ENCODE data around the gene HCN2. TPM values are rescaled to one million over a fixed set of nuclear protein-coding genes. Genes with fewer than 3 reads are reported as not detected.

The HCN2 gene
- total and polyA plus RNA-seq, 2 of the 13 experiments (the other 11 are each of a cell fraction or from before 2014, with no cell fraction given) = 0.01 TPM; not detected in 1

- no peak for TF ChIP-seq HMGXB3 (CRISPR knock-in tag; IDR thresholded peaks at IDR 0.05; ENCODE audit: borderline replicate concordance)
- no peak for TF ChIP-seq ZNF543 (CRISPR knock-in tag; IDR thresholded peaks at IDR 0.05)
- TF ChIP-seq JDP2 (CRISPR knock-in tag; IDR thresholded peaks at IDR 0.05; ENCODE audit: borderline replicate concordance) = no peak
- TF ChIP-seq ZFX (CRISPR knock-in tag; IDR thresholded peaks at IDR 0.05; ENCODE audit: low read depth) = no peak; the same call in 1 of the 2 replicates
- no peak; the same call in 1 of the 2 replicates for TF ChIP-seq ZNF766 (CRISPR knock-in tag; IDR thresholded peaks at IDR 0.05; ENCODE audit: borderline replicate concordance)
- no peak; the same call in 1 of the 2 replicates for TF ChIP-seq HIC2 (CRISPR knock-in tag; IDR thresholded peaks at IDR 0.05; ENCODE audit: low read depth)
- TF ChIP-seq SOX13 (IDR thresholded peaks at IDR 0.05) = no peak
- TF ChIP-seq SOX13 (CRISPR knock-in tag; conservative IDR thresholded peaks at IDR 0.05 in 1 of 2, IDR thresholded peaks at IDR 0.05 in 1 of 2) = 0 out of 4 replicates have a peak, but pooled peaks of 1 of the 2 experiments have one; percentile 16
- TF ChIP-seq RFXAP (CRISPR knock-in tag; IDR thresholded peaks at IDR 0.05; ENCODE audit: borderline replicate concordance) = no peak
- 0 out of 2 replicates have a peak, but pooled peaks have one; percentile 16 for TF ChIP-seq ZIK1 (CRISPR knock-in tag; IDR thresholded peaks at IDR 0.05; ENCODE audit: borderline replicate concordance, low read depth)
- TF ChIP-seq KLF15 (CRISPR knock-in tag; IDR thresholded peaks at IDR 0.05; ENCODE audit: borderline replicate concordance) = no peak
- no peak for TF ChIP-seq HCFC1 (IDR thresholded peaks at IDR 0.05; ENCODE audit: low read depth, low read length)
- TF ChIP-seq KDM3A (CRISPR knock-in tag; IDR thresholded peaks at IDR 0.05; ENCODE audit: low read depth) = 0 out of 2 replicates have a peak, but pooled peaks have one; percentile 52
- no peak for TF ChIP-seq ZNF383 (CRISPR knock-in tag; IDR thresholded peaks at IDR 0.05; ENCODE audit: borderline replicate concordance)
- no peak for TF ChIP-seq NFKB2 (CRISPR knock-in tag; IDR thresholded peaks at IDR 0.05; ENCODE audit: borderline replicate concordance)
- no peak for TF ChIP-seq MED13 (CRISPR knock-in tag; IDR thresholded peaks at IDR 0.05)
- no peak for TF ChIP-seq THAP7 (CRISPR knock-in tag; IDR thresholded peaks at IDR 0.05)
- TF ChIP-seq NONO (IDR thresholded peaks at IDR 0.05) = no peak
- no peak for TF ChIP-seq NONO (CRISPR knock-in tag; conservative IDR thresholded peaks at IDR 0.05)
- TF ChIP-seq TCF12 (IDR thresholded peaks at IDR 0.05) = no peak
- no peak for TF ChIP-seq TCF12 (CRISPR knock-in tag; IDR thresholded peaks at IDR 0.05)
- no peak for TF ChIP-seq ZNF331 (CRISPR knock-in tag; IDR thresholded peaks at IDR 0.05)
- no peak for TF ChIP-seq ZNF468 (CRISPR knock-in tag; IDR thresholded peaks at IDR 0.05)
- TF ChIP-seq SOX5 (CRISPR knock-in tag; IDR thresholded peaks at IDR 0.05; ENCODE audit: borderline replicate concordance) = no peak
Observed at GRCh38 chr19:556611-557382, 32.9 kb upstream of the HCN2 start (continued).

All from HepG2 (cell line).